Measurements from ENCODE around the gene FMC1.
A peak's percentile ranks its signal among the peaks of the same experiment; 100 is the strongest.
"Not testable (repeated sequence)": the region's sequence is repeated elsewhere in the genome, so short reads cannot be mapped to it uniquely, and the experiment has no call there.

Gene FMC1

GRCh38 chr7:139339698-139340036 is 1.5 kb upstream of the FMC1 start:
- DNase-seq (ENCODE audit: extremely low spot score, insufficient read length, low read depth) (no peak), FAIRE-seq (no peak)

GRCh38 chr7:139340037-139340807 is 915 bp upstream of the FMC1 start:
- DNase-seq (ENCODE audit: extremely low spot score, insufficient read length, low read depth) (peak; percentile 86), FAIRE-seq (peak; percentile 99)

GRCh38 chr7:139340808-139341057 is 404 bp upstream of the FMC1 start:
- DNase-seq (ENCODE audit: extremely low spot score, insufficient read length, low read depth) = no peak
- FAIRE-seq = no peak

- FAIRE-seq = peak; percentile 85
- DNase-seq (ENCODE audit: extremely low spot score, insufficient read length, low read depth) = no peak
Measured at GRCh38 chr7:139341776-139342226, 664 bp downstream of the FMC1 start.

GRCh38 chr7:139345042-139345441 is 3.9 kb downstream of the FMC1 start:
- FAIRE-seq = no peak
- DNase-seq (ENCODE audit: extremely low spot score, insufficient read length, low read depth) = no peak

- no peak for DNase-seq (ENCODE audit: extremely low spot score, insufficient read length, low read depth)
- FAIRE-seq = no peak
Measured at GRCh38 chr7:139351027-139351426, 9.9 kb downstream of the FMC1 start.

GRCh38 chr7:139354729-139355128 is 13.6 kb downstream of the FMC1 start:
- DNase-seq (ENCODE audit: extremely low spot score, insufficient read length, low read depth) = no peak
- no peak for FAIRE-seq

- no peak for DNase-seq (ENCODE audit: extremely low spot score, insufficient read length, low read depth)
- no peak for FAIRE-seq
Measured at GRCh38 chr7:139355320-139355719, 14.2 kb downstream of the FMC1 start.

GRCh38 chr7:139357729-139358506 is 16.8 kb downstream of the FMC1 start:
- FAIRE-seq; DNase-seq (ENCODE audit: extremely low spot score, insufficient read length, low read depth): not testable (repeated sequence)

- FAIRE-seq (no peak), DNase-seq (ENCODE audit: extremely low spot score, insufficient read length, low read depth) (no peak)
Measured at GRCh38 chr7:139358541-139359365, 17.6 kb downstream of the FMC1 start.

GRCh38 chr7:139359366-139360209 is 18.5 kb downstream of the FMC1 start, which contains the start of gene LUC7L2:
Gene LUC7L2 (plus strand): TSS chr7:139359894. CDS start chr7:139360262, 368 bp downstream.
- DNase-seq (ENCODE audit: extremely low spot score, insufficient read length, low read depth) (peak; percentile 86), FAIRE-seq (peak; percentile 93)

GRCh38 chr7:139360210-139360947 is 19.2 kb downstream of the FMC1 start:
- FAIRE-seq = peak; percentile 88

GRCh38 chr7:139360948-139361307 is 19.8 kb downstream of the FMC1 start:
- FAIRE-seq = no peak
- DNase-seq (ENCODE audit: extremely low spot score, insufficient read length, low read depth) = no peak

More at GRCh38 chr7:139360210-139360947, 19.2 kb downstream of the FMC1 start:
- DNase-seq (ENCODE audit: extremely low spot score, insufficient read length, low read depth) = peak; percentile 81

GRCh38 chr7:139361523-139361922 is 20.4 kb downstream of the FMC1 start:
- FAIRE-seq = no peak
- no peak for DNase-seq (ENCODE audit: extremely low spot score, insufficient read length, low read depth)

- no peak for FAIRE-seq
- DNase-seq (ENCODE audit: extremely low spot score, insufficient read length, low read depth) = no peak
Measured at GRCh38 chr7:139362302-139362701, 21.2 kb downstream of the FMC1 start.

GRCh38 chr7:139362981-139363380 is 21.8 kb downstream of the FMC1 start:
- DNase-seq (ENCODE audit: extremely low spot score, insufficient read length, low read depth) = no peak
- FAIRE-seq = no peak

- DNase-seq (ENCODE audit: extremely low spot score, insufficient read length, low read depth) = no peak
- no peak for FAIRE-seq
Measured at GRCh38 chr7:139365336-139365735, 24.2 kb downstream of the FMC1 start.

- FAIRE-seq (no peak), DNase-seq (ENCODE audit: extremely low spot score, insufficient read length, low read depth) (no peak)
Measured at GRCh38 chr7:139366400-139366799, 25.3 kb downstream of the FMC1 start.
